Measurements from ENCODE around the gene ARHGEF4. TPM values are rescaled to one million over a fixed set of nuclear protein-coding genes. Genes with fewer than 3 reads are reported as not detected.

The ARHGEF4 gene
- total RNA-seq, 2 donors from 2014 or later, result 50.3 to 54.7 TPM

DNA sequence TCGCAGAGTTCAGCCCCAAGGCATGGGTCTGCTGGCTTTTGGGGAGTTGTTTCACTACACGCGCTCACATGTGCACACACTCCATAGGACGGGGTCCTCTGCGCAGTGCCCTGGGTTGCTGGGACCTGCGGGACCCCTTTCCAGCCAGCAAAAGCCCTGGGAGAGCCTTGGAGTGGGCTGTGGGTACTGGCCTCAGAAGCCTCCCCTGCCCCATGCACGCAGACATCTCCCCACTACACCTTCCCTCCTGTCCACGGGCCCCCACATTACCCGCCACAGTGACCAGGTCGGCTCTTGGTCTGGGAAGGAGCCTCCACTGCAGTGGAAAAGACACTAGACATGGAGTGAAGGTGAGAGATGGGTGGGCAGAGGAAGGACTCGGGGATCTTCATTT lies 208.0 kb downstream of the ARHGEF4 start:
- H3K36me3 Mint-ChIP-seq (ENCODE audit: low read depth), result peaks cover 36% of the 10 kb centered on the region
- Histone ChIP-seq H3K27ac (ENCODE audit: low read depth, low read length) (no peak overlapping the region), H3K4me3 (ENCODE audit: low read length) (no peak overlapping the region), H3K4me1 (ENCODE audit: control insufficient read depth, insufficient read depth, low read length) (no peaks in the 10 kb centered on the region), H3K27me3 (ENCODE audit: control insufficient read depth, insufficient read depth, low read length, poor library complexity, severe bottlenecking) (no peaks in the 10 kb centered on the region), H3K9ac (ENCODE audit: extremely low read depth, low read length, poor library complexity, severe bottlenecking) (no peak overlapping the region), H3K9me3 (ENCODE audit: control insufficient read depth, low read length) (no peaks in the 10 kb centered on the region), H3K36me3 (ENCODE audit: control insufficient read depth, insufficient read depth, low read length) (peaks cover 62% of the 10 kb centered on the region)
- no peak overlapping the region for H3K27ac Mint-ChIP-seq
- no peaks in the 10 kb centered on the region for H3K9me3 Mint-ChIP-seq
- peaks cover 3% of the 10 kb centered on the region for H3K4me1 Mint-ChIP-seq
- DNase-seq, result no peak
- no peak overlapping the region for H3K4me3 Mint-ChIP-seq
- 89% methylated on average over 10 of the region's 11 CpGs; no CpG with 5 or more reads in 1 of the 2 experiments for WGBS, 2 experiments (ENCODE audit: insufficient coverage in 1 of 2, insufficient read length in 1 of 2)
- no peak for TF ChIP-seq CTCF (conservative IDR thresholded peaks at IDR 0.05)
- no peaks in the 10 kb centered on the region for H3K27me3 Mint-ChIP-seq (ENCODE audit: insufficient read depth)

- Mint-ChIP-seq H3K27ac (no peak overlapping the region), H3K36me3 (ENCODE audit: low read depth) (peaks cover 42% of the 10 kb centered on the region), H3K27me3 (ENCODE audit: insufficient read depth) (no peaks in the 10 kb centered on the region), H3K9me3 (no peaks in the 10 kb centered on the region), H3K4me1 (peaks cover 3% of the 10 kb centered on the region), H3K4me3 (no peak overlapping the region)
- Histone ChIP-seq H3K4me1 (ENCODE audit: control insufficient read depth, insufficient read depth, low read length) (no peaks in the 10 kb centered on the region), H3K27ac (ENCODE audit: low read depth, low read length) (no peak overlapping the region), H3K4me3 (ENCODE audit: low read length) (no peak overlapping the region), H3K27me3 (ENCODE audit: control insufficient read depth, insufficient read depth, low read length, poor library complexity, severe bottlenecking) (no peaks in the 10 kb centered on the region), H3K9ac (ENCODE audit: extremely low read depth, low read length, poor library complexity, severe bottlenecking) (no peak overlapping the region), H3K36me3 (ENCODE audit: control insufficient read depth, insufficient read depth, low read length) (peaks cover 69% of the 10 kb centered on the region), H3K9me3 (ENCODE audit: control insufficient read depth, low read length) (no peaks in the 10 kb centered on the region)
- no peak for TF ChIP-seq CTCF (conservative IDR thresholded peaks at IDR 0.05)
- 90 to 91% methylated on average over 5 to 8 of the region's 8 CpGs for WGBS, 2 experiments (ENCODE audit: insufficient coverage in 1 of 2, insufficient read length in 1 of 2)
- peak; percentile 68 for DNase-seq
Measured at GRCh38 chr2:131045286-131046027, 208.7 kb downstream of the ARHGEF4 start.

GRCh38 chr2:131046028-131046917 lies 209.6 kb downstream of the ARHGEF4 start:
- no peak for DNase-seq
- H3K9me3 Mint-ChIP-seq, result no peaks in the 10 kb centered on the region
- 93 to 96% methylated on average over 16 to 32 of the region's 32 CpGs for WGBS, 2 experiments (ENCODE audit: insufficient coverage in 1 of 2, insufficient read length in 1 of 2)
- no peak overlapping the region for H3K4me3 ChIP-seq (ENCODE audit: low read length)
- H3K27ac Mint-ChIP-seq, result peak overlapping the region; percentile 64
- H3K4me3 Mint-ChIP-seq, result no peak overlapping the region
- no peak overlapping the region for H3K27ac ChIP-seq (ENCODE audit: low read depth, low read length)
- no peaks in the 10 kb centered on the region for H3K4me1 ChIP-seq (ENCODE audit: control insufficient read depth, insufficient read depth, low read length)
- peaks cover 72% of the 10 kb centered on the region for H3K36me3 ChIP-seq (ENCODE audit: control insufficient read depth, insufficient read depth, low read length)
- no peaks in the 10 kb centered on the region for H3K4me1 Mint-ChIP-seq
- no peaks in the 10 kb centered on the region for H3K27me3 ChIP-seq (ENCODE audit: control insufficient read depth, insufficient read depth, low read length, poor library complexity, severe bottlenecking)
- peaks cover 44% of the 10 kb centered on the region for H3K36me3 Mint-ChIP-seq (ENCODE audit: low read depth)
- no peak overlapping the region for H3K9ac ChIP-seq (ENCODE audit: extremely low read depth, low read length, poor library complexity, severe bottlenecking)
- no peaks in the 10 kb centered on the region for H3K27me3 Mint-ChIP-seq (ENCODE audit: insufficient read depth)
- H3K9me3 ChIP-seq (ENCODE audit: control insufficient read depth, low read length), result no peaks in the 10 kb centered on the region
- no peak for TF ChIP-seq CTCF (conservative IDR thresholded peaks at IDR 0.05)
